ENCODE data around the gene TNFRSF19.

The TNFRSF19 gene

GRCh38 chr13:23716401-23716800 lies 146.2 kb downstream of the TNFRSF19 start:
- TF ChIP-seq JUND (IDR thresholded peaks at IDR 0.05; ENCODE audit: low read depth) = no peak
- DNase-seq (ENCODE audit: low read depth in 1 of 2, low spot score in 1 of 2) = no peak
- in situ Hi-C loops (cut with HindIII; ENCODE audit: low pct_unique_long_range_greater_than_20kb, low sequenced_read_pairs) = no loop called here

GRCh38 chr13:23718996-23719395 lies 148.8 kb downstream of the TNFRSF19 start:
- no peak for DNase-seq (ENCODE audit: low read depth in 1 of 2, low spot score in 1 of 2)
- in situ Hi-C loops (cut with HindIII; ENCODE audit: low pct_unique_long_range_greater_than_20kb, low sequenced_read_pairs) = no loop called here
- no peak for TF ChIP-seq JUND (IDR thresholded peaks at IDR 0.05; ENCODE audit: low read depth)

GRCh38 chr13:23722726-23723453 lies 152.7 kb downstream of the TNFRSF19 start:
- in situ Hi-C loops (cut with HindIII; ENCODE audit: low pct_unique_long_range_greater_than_20kb, low sequenced_read_pairs) = no loop called here
- no peak for TF ChIP-seq JUND (IDR thresholded peaks at IDR 0.05; ENCODE audit: low read depth)
- DNase-seq (ENCODE audit: low read depth in 1 of 2, low spot score in 1 of 2) = no peak

GRCh38 chr13:23723471-23723870 lies 153.3 kb downstream of the TNFRSF19 start:
- DNase-seq (ENCODE audit: low read depth in 1 of 2, low spot score in 1 of 2) = no peak
- in situ Hi-C loops (cut with HindIII; ENCODE audit: low pct_unique_long_range_greater_than_20kb, low sequenced_read_pairs) = no loop called here
- no peak for TF ChIP-seq JUND (IDR thresholded peaks at IDR 0.05; ENCODE audit: low read depth)

GRCh38 chr13:23724196-23724970 lies 154.2 kb downstream of the TNFRSF19 start:
- no peak for DNase-seq (ENCODE audit: low read depth in 1 of 2, low spot score in 1 of 2)
- in situ Hi-C loops (cut with HindIII; ENCODE audit: low pct_unique_long_range_greater_than_20kb, low sequenced_read_pairs) = no loop called here
- no peak for TF ChIP-seq JUND (IDR thresholded peaks at IDR 0.05; ENCODE audit: low read depth)

Data from T47D (cell line).